HG03354 (cell line): Measurements from ENCODE around the gene ELOVL5.

Source experiments
- ATAC-seq: cut with Tn5 transposase; IDR thresholded peaks from one replicate; pipeline ENCODE4 v1.9.1; 2021; ENCODE audit warnings: mild to moderate bottlenecking; ENCODE audit not compliant: unreplicated experiment, poor library complexity, severe bottlenecking

Gene ELOVL5

GRCh38 chr6:53284901-53285300 lies 63.8 kb downstream of the ELOVL5 start:
- peak; percentile 84 for ATAC-seq

- ATAC-seq = no peak
Measured at GRCh38 chr6:53282741-53283140, 66.0 kb downstream of the ELOVL5 start.

GRCh38 chr6:53282234-53282633 lies 66.5 kb downstream of the ELOVL5 start:
- ATAC-seq = no peak

GRCh38 chr6:53281518-53282215 lies 67.1 kb downstream of the ELOVL5 start:
- ATAC-seq = no peak

DNA sequence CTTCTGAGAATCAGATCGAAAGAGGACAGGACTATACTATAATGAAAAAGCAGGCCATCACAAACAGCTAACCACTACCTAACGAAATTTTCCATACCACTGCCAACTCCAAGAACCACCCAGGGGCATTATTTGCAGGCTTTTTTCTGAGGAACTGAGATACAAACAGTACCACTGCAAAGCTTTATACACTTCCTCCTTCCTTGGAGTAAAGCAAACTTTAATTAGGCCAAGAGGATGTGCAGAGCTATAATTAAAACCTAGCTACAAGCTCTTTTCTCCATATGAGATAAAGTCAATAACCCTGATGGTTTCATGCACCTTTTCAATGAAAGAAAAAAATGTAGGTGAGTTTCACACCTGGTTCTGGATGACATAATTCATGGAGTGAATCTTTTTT lies 68.5 kb downstream of the ELOVL5 start:
- no peak for ATAC-seq

GRCh38 chr6:53279293-53279692 lies 69.5 kb downstream of the ELOVL5 start:
- ATAC-seq = no peak

GRCh38 chr6:53273370-53273769 lies 75.4 kb downstream of the ELOVL5 start:
- ATAC-seq = no peak

DNA sequence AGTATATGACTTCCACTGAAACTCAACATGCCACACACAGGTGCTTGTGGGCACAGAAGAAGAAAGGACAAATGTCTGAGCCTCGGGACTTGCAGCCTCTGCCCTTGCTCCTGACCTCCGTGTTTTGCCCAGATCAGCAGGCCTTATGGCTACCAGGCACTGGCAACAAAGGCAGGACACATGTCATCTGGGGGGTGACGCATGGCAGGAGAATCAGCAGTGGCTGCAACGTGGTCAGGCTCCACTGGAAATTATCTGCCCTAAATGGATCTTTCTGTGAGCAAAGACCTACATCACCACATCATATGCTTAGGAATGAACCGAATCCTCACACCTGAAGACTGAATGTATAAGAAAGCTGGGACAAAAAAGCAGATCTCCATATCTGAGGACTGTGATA lies 78.9 kb downstream of the ELOVL5 start:
- no peak for ATAC-seq

GRCh38 chr6:53268858-53269608 lies 79.7 kb downstream of the ELOVL5 start:
- ATAC-seq = no peak

GRCh38 chr6:53266553-53267090 lies 82.1 kb downstream of the ELOVL5 start:
- no peak for ATAC-seq

DNA sequence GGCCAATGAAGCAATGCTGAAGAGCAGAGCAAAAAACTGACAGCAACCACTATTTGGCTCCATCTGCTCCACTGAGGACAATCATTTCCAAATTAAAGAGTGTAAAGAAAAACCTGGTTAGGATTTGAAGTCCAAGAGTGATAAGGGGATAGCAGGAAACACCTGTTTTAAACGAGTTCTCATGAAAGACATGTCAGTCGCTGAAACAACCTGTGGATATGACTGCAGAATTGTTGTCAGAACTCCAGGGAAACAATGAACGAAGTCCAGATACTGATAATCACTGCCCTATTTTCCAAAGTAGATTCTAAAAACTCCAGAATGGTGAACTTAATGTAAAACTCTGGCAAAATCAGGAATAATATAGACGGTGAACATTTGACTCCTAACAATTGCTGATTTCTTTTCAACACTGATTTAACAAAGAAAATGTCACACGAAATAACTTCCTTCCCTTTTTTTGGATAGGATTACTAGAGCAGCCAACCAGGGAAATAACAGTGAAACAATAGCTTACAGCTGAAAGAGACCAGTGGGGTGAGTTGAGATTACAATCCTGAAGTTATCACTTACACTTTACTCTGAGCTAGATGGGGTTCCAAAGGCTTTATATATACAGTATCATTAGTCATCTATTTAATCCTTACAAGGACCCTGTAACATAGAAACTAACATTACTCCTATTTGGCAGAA lies 83.7 kb downstream of the ELOVL5 start:
- no peak for ATAC-seq

GRCh38 chr6:53264337-53264736 lies 84.4 kb downstream of the ELOVL5 start:
- no peak for ATAC-seq

GRCh38 chr6:53263917-53264316 lies 84.8 kb downstream of the ELOVL5 start:
- ATAC-seq = no peak

- no peak for ATAC-seq
Measured at GRCh38 chr6:53259860-53260580, 88.7 kb downstream of the ELOVL5 start.

DNA sequence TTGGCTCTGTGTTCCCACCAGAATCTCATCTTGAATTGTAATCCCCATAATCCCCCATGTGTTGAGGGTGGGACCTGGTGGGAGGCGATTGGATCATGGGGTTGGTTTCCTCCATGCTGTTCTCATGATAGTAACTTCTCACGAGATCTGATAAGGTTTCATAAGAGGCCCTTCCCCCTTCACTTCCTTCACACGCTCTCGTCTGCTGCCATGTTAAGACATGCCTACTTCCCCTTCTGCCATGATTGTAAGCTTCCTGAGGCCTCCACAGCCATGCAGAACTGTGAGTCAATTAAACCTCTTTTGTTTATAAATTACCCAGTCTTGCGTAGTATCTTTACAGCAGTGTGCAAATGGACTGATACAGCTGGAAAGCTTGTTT lies 90.0 kb downstream of the ELOVL5 start:
- no peak for ATAC-seq

GRCh38 chr6:53258076-53258773 lies 90.5 kb downstream of the ELOVL5 start:
- ATAC-seq = no peak

- no peak for ATAC-seq
Measured at GRCh38 chr6:53257533-53257932, 91.2 kb downstream of the ELOVL5 start.

- ATAC-seq = no peak
Measured at GRCh38 chr6:53257001-53257400, 91.7 kb downstream of the ELOVL5 start.

GRCh38 chr6:53252177-53252692 lies 96.5 kb downstream of the ELOVL5 start:
- no peak for ATAC-seq
